Measurements from ENCODE around the gene MPRIP. TPM values are rescaled to one million over a fixed set of nuclear protein-coding genes. Genes with fewer than 3 reads are reported as not detected.

MPRIP gene
- total RNA-seq, 1 donor from 2014 or later, result 224 TPM

GRCh38 chr17:17173921-17174320, 131.7 kb downstream of the MPRIP start:
- peaks cover 31% of the 10 kb centered on the region for H3K36me3 Mint-ChIP-seq
- H3K27me3 Mint-ChIP-seq (ENCODE audit: low read depth), result no peaks in the 10 kb centered on the region
- H3K9me3 Mint-ChIP-seq, result no peaks in the 10 kb centered on the region
- no peak overlapping the region for H3K27ac Mint-ChIP-seq
- no peak overlapping the region for H3K4me3 Mint-ChIP-seq
- no peak for TF ChIP-seq CTCF (IDR thresholded peaks at IDR 0.05; ENCODE audit: unreplicated experiment)
- DNase-seq (ENCODE audit: low spot score in 2 of 2, unreplicated experiment in 2 of 2), result no peak
- H3K4me1 Mint-ChIP-seq, result peaks cover 8% of the 10 kb centered on the region

- Mint-ChIP-seq H3K4me1 (peaks cover 5% of the 10 kb centered on the region), H3K27ac (no peak overlapping the region), H3K4me3 (no peak overlapping the region), H3K36me3 (peaks cover 36% of the 10 kb centered on the region), H3K9me3 (no peaks in the 10 kb centered on the region), H3K27me3 (ENCODE audit: low read depth) (no peaks in the 10 kb centered on the region)
- DNase-seq (ENCODE audit: low spot score in 2 of 2, unreplicated experiment in 2 of 2), result no peak
- TF ChIP-seq CTCF (IDR thresholded peaks at IDR 0.05; ENCODE audit: unreplicated experiment), result no peak
These were observed 133.1 kb downstream of the MPRIP start for GRCh38 chr17:17175340-17175739.

DNA sequence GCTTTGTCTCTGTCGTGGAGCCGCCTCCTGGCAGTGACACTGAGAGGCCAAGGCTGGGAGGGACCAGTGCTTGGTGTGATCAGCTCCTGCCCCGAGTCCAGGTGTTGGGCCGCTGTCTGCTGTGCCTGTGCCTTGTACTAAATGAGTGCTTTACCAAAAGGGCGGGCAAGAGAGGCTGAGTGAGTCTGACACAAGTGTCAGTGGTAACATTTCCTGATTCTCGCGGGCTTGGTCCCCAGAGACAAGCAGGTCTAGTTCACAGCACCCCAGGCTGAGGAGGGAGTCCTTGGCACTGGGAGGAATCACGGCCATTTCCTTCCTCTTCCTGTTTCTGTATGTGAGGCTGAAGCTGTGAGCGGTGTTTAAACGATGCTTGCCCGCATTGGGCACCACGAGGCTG, 133.7 kb downstream of the MPRIP start:
- Mint-ChIP-seq H3K36me3 (peaks cover 42% of the 10 kb centered on the region), H3K27ac (no peak overlapping the region), H3K4me1 (peaks cover 1% of the 10 kb centered on the region), H3K4me3 (no peak overlapping the region), H3K27me3 (ENCODE audit: low read depth) (no peaks in the 10 kb centered on the region), H3K9me3 (no peaks in the 10 kb centered on the region)
- no peak for TF ChIP-seq CTCF (IDR thresholded peaks at IDR 0.05; ENCODE audit: unreplicated experiment)
- DNase-seq (ENCODE audit: low spot score in 2 of 2, unreplicated experiment in 2 of 2), result no peak

DNA sequence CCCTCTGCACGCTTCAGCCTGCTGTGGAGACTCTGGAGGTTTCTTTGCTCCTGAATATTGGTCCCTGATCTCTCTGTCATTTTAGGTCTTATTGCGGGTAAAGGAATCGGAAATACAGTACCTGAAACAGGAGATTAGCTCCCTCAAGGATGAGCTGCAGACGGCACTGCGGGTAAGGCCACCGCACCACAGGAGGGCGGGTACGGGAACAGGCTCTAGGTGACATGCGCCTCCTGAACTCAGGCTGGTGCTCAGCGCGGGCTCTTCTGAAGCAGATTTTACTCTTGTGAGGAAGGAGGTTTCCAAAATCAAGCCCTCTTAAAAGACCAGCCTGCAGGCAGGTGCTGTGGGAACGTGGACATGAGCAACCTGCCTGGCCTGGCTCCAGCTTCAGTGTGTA, 134.1 kb downstream of the MPRIP start:
- TF ChIP-seq CTCF (IDR thresholded peaks at IDR 0.05; ENCODE audit: unreplicated experiment), result no peak
- no peaks in the 10 kb centered on the region for H3K9me3 Mint-ChIP-seq
- no peak for DNase-seq (ENCODE audit: low spot score in 2 of 2, unreplicated experiment in 2 of 2)
- peaks cover 40% of the 10 kb centered on the region for H3K36me3 Mint-ChIP-seq
- no peak overlapping the region for H3K4me3 Mint-ChIP-seq
- no peaks in the 10 kb centered on the region for H3K27me3 Mint-ChIP-seq (ENCODE audit: low read depth)
- no peaks in the 10 kb centered on the region for H3K4me1 Mint-ChIP-seq
- H3K27ac Mint-ChIP-seq, result no peak overlapping the region

GRCh38 chr17:17177176-17177575, 134.9 kb downstream of the MPRIP start:
- TF ChIP-seq CTCF (IDR thresholded peaks at IDR 0.05; ENCODE audit: unreplicated experiment), result no peak
- H3K4me3 Mint-ChIP-seq, result no peak overlapping the region
- no peaks in the 10 kb centered on the region for H3K4me1 Mint-ChIP-seq
- no peak for DNase-seq (ENCODE audit: low spot score in 2 of 2, unreplicated experiment in 2 of 2)
- H3K27ac Mint-ChIP-seq, result no peak overlapping the region
- H3K27me3 Mint-ChIP-seq (ENCODE audit: low read depth), result no peaks in the 10 kb centered on the region
- H3K36me3 Mint-ChIP-seq, result peaks cover 40% of the 10 kb centered on the region
- no peaks in the 10 kb centered on the region for H3K9me3 Mint-ChIP-seq

- Mint-ChIP-seq H3K4me3 (no peak overlapping the region), H3K4me1 (no peaks in the 10 kb centered on the region), H3K36me3 (peaks cover 36% of the 10 kb centered on the region), H3K27me3 (ENCODE audit: low read depth) (no peaks in the 10 kb centered on the region), H3K27ac (no peak overlapping the region), H3K9me3 (no peaks in the 10 kb centered on the region)
- DNase-seq (ENCODE audit: low spot score in 2 of 2, unreplicated experiment in 2 of 2), result no peak
- TF ChIP-seq CTCF (IDR thresholded peaks at IDR 0.05; ENCODE audit: unreplicated experiment), result no peak
These were observed 137.1 kb downstream of the MPRIP start for GRCh38 chr17:17179371-17179827.

All from mesothelial cell of epicardium (in vitro differentiated cells).